Cardiac fibroblast (primary cell): ENCODE data around the gene RSPRY1.

Source experiments
- DNase-seq, 2 donors: peaks; one replicate each; pipeline versions ENCODE4 v3.0.0 to v3.0.0-alpha.2; 2010; ENCODE audit warnings: low read depth in 2 of 2
- H3K4me3 ChIP-seq, 2 donors: replicated peaks in 1 of 2; 1 replicate in 1 of 2; 2 replicates in 1 of 2; pipeline ENCODE4 v1.5.1; 2011; ENCODE audit warnings: low read depth in 2 of 2, low read length in 2 of 2, mild to moderate bottlenecking in 2 of 2, moderate library complexity in 1 of 2
- TF ChIP-seq, protein P1 (sequence below): IDR thresholded peaks from one replicate; pipeline ENCODE4 v1.5.1; 2011; ENCODE audit warnings: low read depth, mild to moderate bottlenecking, low read length, inconsistent platforms

RSPRY1 gene

DNA sequence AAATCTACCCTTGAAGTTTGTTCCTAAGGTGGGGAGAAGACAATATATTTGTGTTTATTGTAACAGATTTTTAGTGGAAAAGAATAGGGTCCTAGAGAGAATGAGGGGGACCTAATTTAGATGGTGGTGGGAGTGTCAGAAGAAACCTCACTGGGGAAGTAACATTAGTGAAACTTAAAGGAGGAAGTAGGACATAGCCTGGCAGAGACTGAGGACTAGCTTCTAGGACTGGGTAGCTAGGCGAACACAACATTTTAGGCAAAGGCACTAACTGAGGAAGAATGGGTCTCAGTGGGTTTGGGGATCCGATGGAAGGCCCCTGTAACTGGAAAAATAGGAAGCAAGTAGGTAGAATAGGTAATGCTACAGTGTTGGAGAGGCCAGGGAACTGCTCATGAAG, 54.7 kb downstream of the RSPRY1 start:
- TF ChIP-seq, protein P1, sequence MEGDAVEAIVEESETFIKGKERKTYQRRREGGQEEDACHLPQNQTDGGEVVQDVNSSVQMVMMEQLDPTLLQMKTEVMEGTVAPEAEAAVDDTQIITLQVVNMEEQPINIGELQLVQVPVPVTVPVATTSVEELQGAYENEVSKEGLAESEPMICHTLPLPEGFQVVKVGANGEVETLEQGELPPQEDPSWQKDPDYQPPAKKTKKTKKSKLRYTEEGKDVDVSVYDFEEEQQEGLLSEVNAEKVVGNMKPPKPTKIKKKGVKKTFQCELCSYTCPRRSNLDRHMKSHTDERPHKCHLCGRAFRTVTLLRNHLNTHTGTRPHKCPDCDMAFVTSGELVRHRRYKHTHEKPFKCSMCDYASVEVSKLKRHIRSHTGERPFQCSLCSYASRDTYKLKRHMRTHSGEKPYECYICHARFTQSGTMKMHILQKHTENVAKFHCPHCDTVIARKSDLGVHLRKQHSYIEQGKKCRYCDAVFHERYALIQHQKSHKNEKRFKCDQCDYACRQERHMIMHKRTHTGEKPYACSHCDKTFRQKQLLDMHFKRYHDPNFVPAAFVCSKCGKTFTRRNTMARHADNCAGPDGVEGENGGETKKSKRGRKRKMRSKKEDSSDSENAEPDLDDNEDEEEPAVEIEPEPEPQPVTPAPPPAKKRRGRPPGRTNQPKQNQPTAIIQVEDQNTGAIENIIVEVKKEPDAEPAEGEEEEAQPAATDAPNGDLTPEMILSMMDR: no peak
- no peak overlapping the region for H3K4me3 ChIP-seq

DNA sequence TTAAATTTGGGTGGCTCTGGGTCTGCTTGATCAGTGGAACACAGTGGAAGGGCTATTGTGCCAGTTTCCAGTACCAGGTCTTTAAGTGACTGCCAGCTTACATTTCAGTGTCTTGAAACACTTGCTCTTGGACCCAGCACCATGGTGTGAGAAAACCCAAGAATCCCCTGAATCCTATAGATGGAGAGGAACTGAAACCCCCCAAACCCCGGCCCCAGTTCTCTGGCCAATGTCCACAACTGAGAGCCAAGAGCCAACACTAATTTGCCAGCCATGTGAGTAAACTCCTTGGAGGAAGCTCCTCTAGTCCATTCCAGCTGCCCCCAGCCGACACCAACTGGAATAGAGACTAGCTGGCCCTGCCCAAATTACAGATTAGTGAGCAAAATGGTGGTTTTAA, 56.5 kb downstream of the RSPRY1 start:
- TF ChIP-seq, protein P1: no peak
- no peak for DNase-seq
- no peak overlapping the region for H3K4me3 ChIP-seq

More for the DNA sequence above, 54.7 kb downstream of the RSPRY1 start:
- DNase-seq: no peak

DNA sequence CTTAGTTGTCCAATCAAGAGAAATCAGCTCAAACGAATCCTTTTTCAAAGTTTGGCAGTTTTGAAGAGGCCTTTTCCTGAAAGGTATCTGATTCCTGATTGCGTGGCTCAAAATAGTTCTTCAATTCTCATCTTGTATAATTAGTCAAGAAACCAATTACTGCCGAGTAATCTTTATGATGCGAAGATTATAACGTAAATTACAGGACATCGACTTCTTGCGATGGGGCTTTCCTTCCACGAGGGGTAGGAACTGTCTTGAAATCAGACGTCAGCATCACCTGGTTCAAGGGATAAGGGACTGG, 58.3 kb downstream of the RSPRY1 start:
- TF ChIP-seq, protein P1: no peak
- H3K4me3 ChIP-seq: peak overlapping the region; percentile 45 to 56

DNA sequence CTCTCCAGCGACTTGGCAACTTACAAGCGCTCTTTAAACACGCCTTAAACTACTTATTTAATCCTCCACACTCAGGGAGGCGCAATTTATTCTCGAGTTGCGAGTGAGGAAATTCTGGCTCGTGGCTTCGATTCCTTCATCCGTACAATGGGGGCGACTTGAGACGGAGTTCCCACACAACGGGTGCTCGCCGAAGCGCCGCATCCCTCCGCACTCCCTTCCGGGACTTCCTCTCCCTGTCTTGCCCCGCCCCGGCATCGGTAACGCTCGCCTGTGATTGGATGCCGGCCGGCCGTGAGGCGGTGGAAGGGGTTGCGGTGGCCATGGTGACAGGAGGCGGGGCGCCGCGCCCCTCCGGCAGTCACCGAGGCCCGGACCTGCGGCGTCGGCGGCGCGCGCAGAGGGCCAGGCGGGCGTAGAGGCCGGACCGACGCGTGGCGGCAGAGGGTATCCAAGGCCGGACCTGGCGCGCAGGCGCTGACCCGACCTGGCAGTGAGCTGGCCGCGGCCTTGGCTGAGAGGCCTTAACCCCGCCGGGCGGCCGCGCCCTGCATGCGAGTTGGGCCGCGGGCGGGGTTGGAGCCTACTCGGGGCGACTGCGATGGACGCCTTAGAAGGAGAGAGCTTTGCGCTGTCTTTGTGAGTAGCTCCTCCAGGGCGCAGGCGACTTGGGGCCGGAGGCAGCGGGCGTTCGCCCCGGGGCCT, 58.8 kb downstream of the RSPRY1 start, which contains the start of gene ARL2BP:
Gene ARL2BP (plus strand): TSS at position 493 of the 705 bp plus-strand sequence. CDS start 109 bp downstream, at position 602.
- DNase-seq: peak; percentile 97 to 99
- TF ChIP-seq, protein P1: no peak
- peak within 1 kb of the TSS; percentile 63 to 76 for H3K4me3 ChIP-seq

More for the DNA sequence above, 58.3 kb downstream of the RSPRY1 start:
- no peak for DNase-seq

DNA sequence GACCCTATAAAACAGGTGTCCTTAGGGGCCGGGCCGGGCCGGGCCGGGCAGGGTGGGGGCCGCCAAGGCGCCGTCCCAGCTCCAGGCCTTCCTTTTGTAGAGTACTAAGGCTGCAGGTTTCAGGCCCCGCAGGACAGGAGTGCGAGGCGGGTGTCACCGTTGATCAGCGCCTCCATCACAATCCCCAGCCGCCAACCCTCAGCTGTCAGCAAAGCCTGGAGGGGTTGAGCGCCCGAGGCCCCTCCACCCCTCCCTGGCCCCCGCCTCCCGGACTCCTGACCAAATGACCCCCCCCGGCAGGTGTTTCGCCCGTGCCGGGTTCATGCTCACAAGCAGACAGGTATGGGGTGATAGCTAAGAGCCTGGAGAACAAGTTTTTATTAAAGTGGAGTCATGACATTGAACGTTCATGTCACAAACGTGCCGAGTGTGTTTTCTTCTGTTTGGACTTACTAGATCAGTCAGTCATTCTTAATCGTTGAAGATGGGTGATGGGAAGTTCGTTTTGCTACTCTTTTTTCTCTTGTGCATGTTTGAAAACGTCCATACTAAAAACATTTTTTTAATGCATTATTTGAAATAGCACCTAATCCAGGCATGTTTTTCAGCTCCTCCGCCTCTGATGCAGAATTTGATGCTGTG, 59.5 kb downstream of the RSPRY1 start:
- TF ChIP-seq, protein P1: no peak
- peak in 1 of 2 donors; percentile 10 for DNase-seq
- H3K4me3 ChIP-seq: peak overlapping the region; percentile 63 to 76

DNA sequence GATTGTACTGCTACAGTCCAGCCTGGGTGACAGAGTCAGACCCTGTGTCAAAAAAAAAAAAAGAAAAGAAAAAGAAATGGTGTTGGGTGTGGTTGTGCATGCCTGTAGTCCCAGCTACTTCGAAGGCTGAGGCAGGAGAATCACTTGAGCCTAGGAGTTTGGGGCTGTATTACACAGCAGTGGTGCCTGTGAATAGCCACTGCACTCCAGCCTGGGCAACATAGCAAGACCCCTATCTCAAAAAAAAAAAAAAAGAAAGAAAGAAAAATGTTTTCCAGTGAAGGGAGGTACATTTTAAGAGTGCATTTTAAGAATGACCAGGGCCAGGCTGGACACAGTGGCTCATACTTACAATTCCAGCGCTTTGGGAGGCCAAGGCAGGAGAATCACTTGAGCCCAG, 65.2 kb downstream of the RSPRY1 start:
- TF ChIP-seq, protein P1: no peak
- DNase-seq: no peak
- H3K4me3 ChIP-seq: no peak overlapping the region
